Sigmoid colon (tissue), 7 donors: ENCODE data around the gene GBGT1. TPM values are rescaled to one million over a fixed set of nuclear protein-coding genes. Genes with fewer than 3 reads are reported as not detected.
A peak's percentile ranks its signal among the peaks of the same experiment; 100 is the strongest.

Experiments
- DNase-seq: peaks from one replicate; pipeline ENCODE4 v3.0.0-alpha.2; 2019
- H3K27ac ChIP-seq, 4 donors: fragments of 200-600 bp; sonication (generic); one replicate each; pipeline ENCODE4 v1.5.1; 2016 to 2019; ENCODE audit warnings: mild to moderate bottlenecking in 1 of 4
- H3K27me3 ChIP-seq, 3 donors: fragments of 200-600 bp; sonication (generic); one replicate each; pipeline ENCODE4 v1.5.1; 2019; ENCODE audit warnings: mild to moderate bottlenecking in 1 of 3
- H3K36me3 ChIP-seq, 4 donors: fragments of 200-600 bp; sonication (generic); one replicate each; pipeline ENCODE4 v1.5.1; 2016 to 2019
- H3K4me1 ChIP-seq, 4 donors: fragments of 200-600 bp; sonication (generic); one replicate each; pipeline ENCODE4 v1.5.1; 2017 to 2019
- H3K4me3 ChIP-seq, 4 donors: fragments of 200-600 bp; sonication (generic); one replicate each; pipeline ENCODE4 v1.5.1; 2017 to 2019; ENCODE audit warnings: mild to moderate bottlenecking in 2 of 4, moderate library complexity in 1 of 4
- H3K9me3 ChIP-seq, 4 donors: fragments of 200-600 bp in 3 of 4; sonication (generic) in 3 of 4; one replicate each; pipeline versions ENCODE4 v1.5.1 to v1.6.1; 2013 to 2019
- CTCF ChIP-seq, 4 experiments: fragments of 450-650 bp in 3 of 4; fragments of 200-600 bp in 1 of 4; IDR thresholded peaks; one replicate each; pipeline ENCODE4 v1.5.1; 2016 to 2019; ENCODE audit warnings: antibody characterized with exemption in 4 of 4, mild to moderate bottlenecking in 3 of 4, moderate library complexity in 2 of 4
- EP300 ChIP-seq, 4 donors: sonication (generic); formaldehyde crosslinking; IDR thresholded peaks; one replicate each; pipeline ENCODE4 v1.6.1; 2017; ENCODE audit warnings: antibody characterized with exemption in 4 of 4
- POLR2A ChIP-seq, 2 donors: fragments of 450-650 bp; IDR thresholded peaks; one replicate each; pipeline ENCODE4 v1.6.1; 2016; ENCODE audit warnings: antibody characterized with exemption in 2 of 2, mild to moderate bottlenecking in 2 of 2, moderate library complexity in 2 of 2
- POLR2AphosphoS5 ChIP-seq, 4 donors: sonication (generic); formaldehyde crosslinking; IDR thresholded peaks; one replicate each; pipeline ENCODE4 v1.6.1; 2017; ENCODE audit warnings: antibody characterized with exemption in 4 of 4
- WGBS, 2 donors: extraction: QIAGEN DNeasy Blood & Tissue Kit; methylation state at CpG; one replicate each; pipeline ENCODE4 v1.1.7; 2013; 5-methylcytosine and 5-hydroxymethylcytosine counted together
- intact Hi-C: fragments of 100-400 bp; cut with DNase I; formaldehyde crosslinking; loops from one replicate; pipeline ENCODE4 v1.15.1; 2023
- polyA plus RNA-seq, 3 donors: library from polyadenylated mRNA; stranded (reverse); fragments of 200-250 nt; gene quantifications; one replicate each; pipeline ENCODE4 v1.2.3, GENCODE V29; 2013
- total RNA-seq, 4 donors: library from RNA; depleted of rRNA; stranded (reverse); fragments of >200 nt; gene quantifications; one replicate each; pipeline ENCODE4 v1.1.0, GENCODE V29; 2016
- donor health status: healthy with polysubstance abuse.
- donor health status: Bipolar disorder and iron deficiency.
- donor health status: healthy.

GBGT1 gene
- total and polyA plus RNA-seq, 7 donors: 4.2 to 31.1 (median 9.9) TPM

GRCh38 chr9:133129001-133129795 is 34.5 kb downstream of the GBGT1 start:
- no peak for DNase-seq

GRCh38 chr9:133128152-133128551 is 35.6 kb downstream of the GBGT1 start:
- WGBS, 2 donors: 90 to 91% methylated on average over 13 of the region's 13 CpGs
- H3K4me1 ChIP-seq: peaks cover 0 to 38% (median 34%) of the 10 kb centered on the region in 4 donors
- H3K27ac ChIP-seq: peak overlapping the region in 2 of 4 donors; percentile 70 to 75
- TF ChIP-seq CTCF (IDR thresholded peaks at IDR 0.05) (no peak), POLR2AphosphoS5 (IDR thresholded peaks at IDR 0.05) (no peak), EP300 (IDR thresholded peaks at IDR 0.05) (no peak), POLR2A (IDR thresholded peaks at IDR 0.05) (no peak)
- H3K36me3 ChIP-seq: no peaks in the 10 kb centered on the region
- intact Hi-C loops: no loop called here
- H3K27me3 ChIP-seq: no peaks in the 10 kb centered on the region
- DNase-seq: no peak
- H3K4me3 ChIP-seq: no peak overlapping the region
- no peaks in the 10 kb centered on the region for H3K9me3 ChIP-seq

More at GRCh38 chr9:133129001-133129795, 34.5 kb downstream of the GBGT1 start:
- intact Hi-C loops: no loop called here
- Histone ChIP-seq H3K4me1 (peaks cover 0 to 46% (median 43%) of the 10 kb centered on the region in 4 donors), H3K27me3 (no peaks in the 10 kb centered on the region), H3K36me3 (no peaks in the 10 kb centered on the region), H3K27ac (peak overlapping the region in 2 of 4 donors; percentile 11 to 14), H3K9me3 (no peaks in the 10 kb centered on the region), H3K4me3 (no peak overlapping the region)
- WGBS, 2 donors: 73 to 83% methylated on average over 29 of the region's 29 CpGs
- TF ChIP-seq POLR2A (IDR thresholded peaks at IDR 0.05): no peak
- TF ChIP-seq POLR2AphosphoS5 (IDR thresholded peaks at IDR 0.05): no peak
- no peak for TF ChIP-seq CTCF (IDR thresholded peaks at IDR 0.05)
- no peak for TF ChIP-seq EP300 (IDR thresholded peaks at IDR 0.05)

GRCh38 chr9:133127340-133127981 is 36.3 kb downstream of the GBGT1 start:
- H3K27ac ChIP-seq: peak overlapping the region; percentile 52 to 75 (median 72)
- no peak overlapping the region for H3K4me3 ChIP-seq
- H3K9me3 ChIP-seq: no peaks in the 10 kb centered on the region
- no peaks in the 10 kb centered on the region for H3K27me3 ChIP-seq
- TF ChIP-seq POLR2AphosphoS5 (IDR thresholded peaks at IDR 0.05) (peak in 2 of 4 donors; percentile 40 to 54), CTCF (IDR thresholded peaks at IDR 0.05) (no peak)
- peak; percentile 86 for DNase-seq
- 76 to 79% methylated on average over 23 of the region's 23 CpGs for WGBS, 2 donors
- peaks cover 0 to 38% (median 32%) of the 10 kb centered on the region in 4 donors for H3K4me1 ChIP-seq
- H3K36me3 ChIP-seq: no peaks in the 10 kb centered on the region
- intact Hi-C loops: no loop called here

- DNase-seq: no peak
- Histone ChIP-seq H3K27ac (peak overlapping the region; percentile 52 to 75 (median 72)), H3K9me3 (no peaks in the 10 kb centered on the region), H3K27me3 (no peaks in the 10 kb centered on the region), H3K4me1 (peaks cover 0 to 44% (median 32%) of the 10 kb centered on the region in 4 donors), H3K4me3 (peak overlapping the region in 3 of 4 donors; percentile 14 to 29 (median 24)), H3K36me3 (no peaks in the 10 kb centered on the region)
- TF ChIP-seq EP300 (IDR thresholded peaks at IDR 0.05) (no peak), POLR2AphosphoS5 (IDR thresholded peaks at IDR 0.05) (no peak), POLR2A (IDR thresholded peaks at IDR 0.05) (no peak), CTCF (IDR thresholded peaks at IDR 0.05) (no peak)
- intact Hi-C loops: no loop called here
- 85 to 88% methylated on average over 17 of the region's 17 CpGs for WGBS, 2 donors
Observed at GRCh38 chr9:133126697-133127339, 36.9 kb downstream of the GBGT1 start.
